SK-N-SH treated with all-trans-retinoic acid at 6 μM for 48 hours (cell line): ENCODE measurements around the gene ABCC6.

Experiments used
- ATAC-seq: fragments of 200-7000 bp; cut with Tn5 transposase; 3 replicates; pipeline ENCODE4 v1.9.1; 2020; ENCODE audit warnings: mild to moderate bottlenecking, moderate library complexity
- ARNTL ChIP-seq: fragments of 450-650 bp; formaldehyde crosslinking; IDR thresholded peaks from 2 replicates; pipeline ENCODE4 v1.5.0; 2020; ENCODE audit warnings: low read depth, mild to moderate bottlenecking, moderate library complexity, borderline replicate concordance
- BACH2 ChIP-seq: fragments of 250-450 bp; sonication (Bioruptor Pico); IDR thresholded peaks from 2 replicates; pipeline ENCODE4 v1.9.0; 2021; ENCODE audit warnings: mild to moderate bottlenecking, borderline replicate concordance
- CREB5 ChIP-seq: fragments of 250-450 bp; sonication (Bioruptor Pico); IDR thresholded peaks from 2 replicates; pipeline ENCODE4 v1.5.1; 2020; ENCODE audit warnings: low read depth, mild to moderate bottlenecking, moderate library complexity
- CSRNP3 ChIP-seq: fragments of 250-450 bp; sonication (Bioruptor Pico); IDR thresholded peaks from 2 replicates; pipeline ENCODE4 v1.5.1; 2021; ENCODE audit warnings: mild to moderate bottlenecking, moderate library complexity
- ESRRG ChIP-seq: fragments of 250-450 bp; sonication (Bioruptor Pico); IDR thresholded peaks from 2 replicates; pipeline ENCODE4 v1.6.1; 2021; ENCODE audit warnings: mild to moderate bottlenecking
- GLIS3 ChIP-seq: fragments of 250-450 bp; sonication (Bioruptor Pico); IDR thresholded peaks from 2 replicates; pipeline ENCODE4 v1.5.0; 2020; ENCODE audit warnings: mild to moderate bottlenecking, moderate library complexity
- OSR1 ChIP-seq: fragments of 250-450 bp; sonication (Bioruptor Pico); IDR thresholded peaks from 2 replicates; pipeline ENCODE4 v1.8.0; 2022; ENCODE audit warnings: moderate library complexity, mild to moderate bottlenecking, inconsistent platforms
- POU6F1 ChIP-seq: fragments of 250-450 bp; sonication (Bioruptor Pico); IDR thresholded peaks from 2 replicates; pipeline ENCODE4 v1.8.0; 2021; ENCODE audit warnings: low read depth, mild to moderate bottlenecking, moderate library complexity, borderline replicate concordance
- PPARA ChIP-seq: fragments of 250-450 bp; sonication (Bioruptor Pico); IDR thresholded peaks from 2 replicates; pipeline ENCODE4 v1.5.0; 2020; ENCODE audit warnings: mild to moderate bottlenecking, borderline replicate concordance
- RARB ChIP-seq: fragments of 250-450 bp; sonication (Bioruptor Pico); IDR thresholded peaks from 2 replicates; pipeline ENCODE4 v1.8.0; 2021; ENCODE audit warnings: mild to moderate bottlenecking, moderate library complexity
- SNAI2 ChIP-seq: fragments of 250-450 bp; sonication (Bioruptor Pico); IDR thresholded peaks from 2 replicates; pipeline ENCODE4 v1.5.0; 2020; ENCODE audit warnings: mild to moderate bottlenecking, moderate library complexity
- TCF4 ChIP-seq: fragments of 250-450 bp; sonication (Bioruptor Pico); IDR thresholded peaks from 2 replicates; pipeline ENCODE4 v1.8.0; 2021; ENCODE audit warnings: mild to moderate bottlenecking, moderate library complexity, borderline replicate concordance
- TOX ChIP-seq: fragments of 250-450 bp; sonication (Bioruptor Pico); IDR thresholded peaks from 2 replicates; pipeline ENCODE4 v1.8.0; 2021; ENCODE audit warnings: mild to moderate bottlenecking, moderate library complexity, borderline replicate concordance
- TSHZ2 ChIP-seq: fragments of 250-450 bp; sonication (Bioruptor Pico); IDR thresholded peaks from 2 replicates; pipeline ENCODE4 v1.5.0; 2020; ENCODE audit warnings: mild to moderate bottlenecking, moderate library complexity
- ZC3H10 ChIP-seq: fragments of 250-450 bp; sonication (Bioruptor Pico); IDR thresholded peaks from 2 replicates; pipeline ENCODE4 v1.5.1; 2021; ENCODE audit warnings: mild to moderate bottlenecking, moderate library complexity
- ZFP3 ChIP-seq: fragments of 250-450 bp; sonication (Bioruptor Pico); IDR thresholded peaks from 2 replicates; pipeline ENCODE4 v1.5.0; 2020; ENCODE audit warnings: mild to moderate bottlenecking, moderate library complexity
- ZFP30 ChIP-seq: fragments of 450-650 bp; formaldehyde crosslinking; IDR thresholded peaks from 2 replicates; pipeline ENCODE4 v1.5.0; 2022; ENCODE audit warnings: mild to moderate bottlenecking, moderate library complexity
- ZNF565 ChIP-seq: fragments of 450-650 bp; formaldehyde crosslinking; conservative IDR thresholded peaks from 2 replicates; pipeline ENCODE4 v1.5.0; 2020; ENCODE audit warnings: low read depth, mild to moderate bottlenecking, moderate library complexity
- ZNF70 ChIP-seq: fragments of 450-650 bp; formaldehyde crosslinking; IDR thresholded peaks from 2 replicates; pipeline ENCODE4 v1.5.0; 2020; ENCODE audit warnings: mild to moderate bottlenecking, moderate library complexity
- TF ChIP-seq, protein P1 (sequence below): fragments of 250-450 bp; sonication (Bioruptor Pico); IDR thresholded peaks from 2 replicates; pipeline ENCODE4 v1.8.0; 2020; ENCODE audit warnings: mild to moderate bottlenecking, moderate library complexity, borderline replicate concordance

The ABCC6 gene

DNA sequence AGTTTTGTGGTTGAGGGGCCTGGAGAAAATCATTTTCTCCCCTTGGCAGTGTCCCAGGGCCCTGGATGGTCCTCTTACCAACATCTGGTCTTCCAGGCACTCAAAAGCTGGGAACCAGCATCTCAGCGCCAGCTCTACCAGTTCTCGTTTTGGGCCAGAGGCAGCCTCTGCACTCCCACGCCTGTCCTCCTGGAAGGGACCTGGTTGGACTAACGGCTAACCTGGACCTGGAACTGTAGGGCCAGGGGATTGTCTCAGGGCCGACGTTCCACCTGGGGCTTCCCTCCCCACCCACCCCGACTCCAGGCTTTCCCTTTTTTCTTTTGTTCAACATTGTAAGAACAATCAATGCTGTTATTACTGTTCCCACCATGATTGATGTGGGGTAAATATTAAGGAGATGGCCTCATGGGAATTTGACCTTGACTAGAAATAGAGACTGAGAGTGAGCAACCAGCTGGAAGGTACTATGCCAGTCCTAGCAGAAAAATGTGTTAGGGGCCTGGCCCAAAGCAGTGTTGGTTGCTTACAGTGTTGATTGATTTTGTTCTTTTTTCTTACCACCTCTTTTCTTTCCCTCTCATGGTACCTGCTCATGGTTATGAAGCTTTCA is 81.4 kb downstream of the ABCC6 start:
- TF ChIP-seq ZFP3 (no peak), ZNF70 (no peak), CREB5 (CRISPR knock-in tag) (no peak), ESRRG (CRISPR knock-in tag) (no peak), SNAI2 (CRISPR knock-in tag) (no peak), ARNTL (CRISPR knock-in tag) (no peak), GLIS3 (CRISPR knock-in tag) (no peak), BACH2 (no peak), RARB (CRISPR knock-in tag) (no peak), ZNF565 (CRISPR knock-in tag) (no peak), TOX (CRISPR knock-in tag) (no peak), CSRNP3 (CRISPR knock-in tag) (no peak)
- TF ChIP-seq, protein P1, sequence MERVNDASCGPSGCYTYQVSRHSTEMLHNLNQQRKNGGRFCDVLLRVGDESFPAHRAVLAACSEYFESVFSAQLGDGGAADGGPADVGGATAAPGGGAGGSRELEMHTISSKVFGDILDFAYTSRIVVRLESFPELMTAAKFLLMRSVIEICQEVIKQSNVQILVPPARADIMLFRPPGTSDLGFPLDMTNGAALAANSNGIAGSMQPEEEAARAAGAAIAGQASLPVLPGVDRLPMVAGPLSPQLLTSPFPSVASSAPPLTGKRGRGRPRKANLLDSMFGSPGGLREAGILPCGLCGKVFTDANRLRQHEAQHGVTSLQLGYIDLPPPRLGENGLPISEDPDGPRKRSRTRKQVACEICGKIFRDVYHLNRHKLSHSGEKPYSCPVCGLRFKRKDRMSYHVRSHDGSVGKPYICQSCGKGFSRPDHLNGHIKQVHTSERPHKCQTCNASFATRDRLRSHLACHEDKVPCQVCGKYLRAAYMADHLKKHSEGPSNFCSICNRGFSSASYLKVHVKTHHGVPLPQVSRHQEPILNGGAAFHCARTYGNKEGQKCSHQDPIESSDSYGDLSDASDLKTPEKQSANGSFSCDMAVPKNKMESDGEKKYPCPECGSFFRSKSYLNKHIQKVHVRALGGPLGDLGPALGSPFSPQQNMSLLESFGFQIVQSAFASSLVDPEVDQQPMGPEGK (CRISPR knock-in tag): no peak
- ATAC-seq: no peak

DNA sequence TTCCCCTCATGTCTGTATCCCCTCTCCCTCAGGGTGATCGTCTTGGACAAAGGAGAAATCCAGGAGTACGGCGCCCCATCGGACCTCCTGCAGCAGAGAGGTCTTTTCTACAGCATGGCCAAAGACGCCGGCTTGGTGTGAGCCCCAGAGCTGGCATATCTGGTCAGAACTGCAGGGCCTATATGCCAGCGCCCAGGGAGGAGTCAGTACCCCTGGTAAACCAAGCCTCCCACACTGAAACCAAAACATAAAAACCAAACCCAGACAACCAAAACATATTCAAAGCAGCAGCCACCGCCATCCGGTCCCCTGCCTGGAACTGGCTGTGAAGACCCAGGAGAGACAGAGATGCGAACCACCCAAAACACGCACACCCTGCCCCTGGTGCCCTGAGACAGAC is 82.2 kb downstream of the ABCC6 start:
- ATAC-seq: no peak
- TF ChIP-seq ZFP3 (no peak), ARNTL (CRISPR knock-in tag) (no peak), OSR1 (no peak), TOX (CRISPR knock-in tag) (no peak), RARB (CRISPR knock-in tag) (no peak), CREB5 (CRISPR knock-in tag) (no peak), ZC3H10 (CRISPR knock-in tag) (no peak), ZFP30 (no peak), ZNF565 (CRISPR knock-in tag) (no peak), TSHZ2 (CRISPR knock-in tag) (no peak), CSRNP3 (CRISPR knock-in tag) (no peak), ZNF70 (no peak), ESRRG (CRISPR knock-in tag) (no peak), POU6F1 (CRISPR knock-in tag) (no peak), TCF4 (no peak), SNAI2 (CRISPR knock-in tag) (no peak), PPARA (CRISPR knock-in tag) (no peak), GLIS3 (CRISPR knock-in tag) (no peak)
- TF ChIP-seq, protein P1 (CRISPR knock-in tag): no peak
